Activated CD4-positive, CD25-positive, alpha-beta regulatory T cell treated with anti-CD3 and anti-CD28 coated beads, Interleukin-2, amount 50 U/mL, for 16 hours (primary cell): Measurements from ENCODE around the gene ASAP2.

Experiments
- DNase-seq: peaks from one replicate; pipeline ENCODE4 v3.0.0-alpha.2; 2020; ENCODE audit warnings: low read depth, low spot score

The ASAP2 gene

GRCh38 chr2:9319338-9319715 is 112.7 kb downstream of the ASAP2 start:
- no peak for DNase-seq

DNA sequence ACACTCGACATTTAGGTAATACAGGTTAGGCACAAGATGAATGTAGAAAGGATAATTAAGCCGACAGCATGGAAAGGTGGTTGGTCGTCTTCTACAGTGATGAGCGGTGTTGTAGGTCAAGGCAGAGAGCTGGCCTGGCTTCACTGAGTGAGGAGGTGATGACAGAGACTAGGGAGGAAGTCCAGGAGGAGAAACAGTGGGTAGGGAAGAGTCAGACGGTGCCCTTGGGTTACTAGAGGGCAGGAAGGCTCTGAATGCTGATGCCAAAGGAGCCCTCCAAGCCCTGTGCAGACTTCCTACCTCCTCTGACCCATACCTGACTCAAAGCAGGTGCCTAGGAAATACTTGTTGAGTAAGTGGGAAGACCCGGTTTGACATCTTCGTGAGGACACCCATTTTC is 116.0 kb downstream of the ASAP2 start:
- DNase-seq = no peak

GRCh38 chr2:9325428-9325827 is 118.8 kb downstream of the ASAP2 start:
- DNase-seq = no peak

- no peak for DNase-seq
These were observed 120.4 kb downstream of the ASAP2 start for GRCh38 chr2:9326975-9327374.

DNA sequence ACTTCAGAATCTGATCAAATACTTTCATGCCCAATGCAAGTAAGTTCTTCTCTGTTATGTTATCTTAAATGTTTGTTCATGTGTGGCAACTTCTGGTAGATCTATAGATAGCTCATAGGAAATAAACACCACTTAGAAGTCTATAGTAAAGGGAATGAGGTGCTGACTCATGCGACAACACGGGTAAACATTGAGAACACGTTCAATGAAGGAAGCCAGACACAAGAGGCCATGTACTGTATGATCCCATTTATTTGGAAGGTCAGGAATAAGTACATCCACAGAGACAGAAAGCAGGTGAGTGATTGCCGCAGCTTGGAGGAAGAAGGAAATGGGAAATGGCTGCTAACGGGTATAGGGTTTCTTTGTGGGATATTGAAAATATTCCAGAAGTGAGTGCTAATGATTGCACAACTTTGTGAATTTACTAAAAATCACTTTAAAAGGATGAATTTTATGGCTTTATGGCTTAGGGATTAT is 121.3 kb downstream of the ASAP2 start:
- no peak for DNase-seq

GRCh38 chr2:9328931-9329330 is 122.3 kb downstream of the ASAP2 start:
- DNase-seq = no peak

DNA sequence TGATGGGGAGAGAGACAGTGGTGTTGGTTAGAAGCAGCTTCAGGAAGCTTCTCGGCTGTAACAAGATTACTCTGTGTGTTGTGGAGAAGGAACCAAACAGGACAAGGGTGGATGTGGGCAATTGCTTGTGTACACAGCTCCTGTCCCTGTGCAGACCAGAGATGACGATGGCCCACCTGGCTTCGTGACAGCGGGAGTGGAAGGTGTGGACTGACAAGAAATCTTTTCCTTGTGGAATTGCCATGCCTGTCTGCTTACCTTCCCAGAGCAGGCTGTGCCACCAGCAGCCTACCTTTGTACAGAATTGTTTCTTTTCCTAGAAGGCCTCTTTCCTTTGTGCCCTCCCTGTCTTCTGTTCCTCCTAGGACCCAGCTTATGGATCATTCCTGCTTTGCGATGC is 122.9 kb downstream of the ASAP2 start:
- DNase-seq = no peak

GRCh38 chr2:9330612-9331270 is 124.1 kb downstream of the ASAP2 start:
- DNase-seq = no peak

GRCh38 chr2:9331704-9332103 is 125.1 kb downstream of the ASAP2 start:
- DNase-seq = no peak

DNA sequence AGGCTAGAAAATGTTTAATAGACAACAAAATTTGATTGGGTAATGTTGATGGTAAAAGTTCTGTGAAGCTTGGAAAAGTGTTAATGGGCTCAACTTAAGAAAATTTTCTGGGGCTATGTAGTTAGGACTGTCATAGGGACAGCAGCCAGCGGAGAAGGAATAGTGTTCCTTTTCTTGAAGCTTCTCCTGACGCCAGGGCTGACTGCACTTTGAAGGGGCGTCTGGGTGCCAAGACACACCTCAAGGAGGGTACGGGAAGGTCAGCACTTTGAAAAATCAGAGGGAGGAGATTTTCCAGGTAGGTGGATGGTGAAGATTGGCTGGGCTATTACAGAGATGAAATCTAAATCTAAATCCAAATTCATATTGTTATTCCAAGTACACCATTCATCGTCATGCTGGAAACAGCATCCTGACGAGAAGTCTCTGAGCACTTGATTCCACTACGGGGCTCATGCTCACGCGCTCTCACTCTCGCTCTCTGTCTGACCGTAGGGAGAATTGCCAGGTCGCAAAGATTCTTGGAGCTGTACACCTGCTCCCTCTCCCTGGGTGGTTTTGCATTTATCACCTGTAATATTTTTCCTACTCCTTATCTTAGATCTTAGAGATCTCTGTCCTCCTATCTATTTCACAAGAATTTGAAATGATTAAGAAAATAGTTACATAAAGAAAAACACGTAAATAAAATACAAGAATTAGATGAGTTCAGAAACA is 125.7 kb downstream of the ASAP2 start:
- no peak for DNase-seq

DNA sequence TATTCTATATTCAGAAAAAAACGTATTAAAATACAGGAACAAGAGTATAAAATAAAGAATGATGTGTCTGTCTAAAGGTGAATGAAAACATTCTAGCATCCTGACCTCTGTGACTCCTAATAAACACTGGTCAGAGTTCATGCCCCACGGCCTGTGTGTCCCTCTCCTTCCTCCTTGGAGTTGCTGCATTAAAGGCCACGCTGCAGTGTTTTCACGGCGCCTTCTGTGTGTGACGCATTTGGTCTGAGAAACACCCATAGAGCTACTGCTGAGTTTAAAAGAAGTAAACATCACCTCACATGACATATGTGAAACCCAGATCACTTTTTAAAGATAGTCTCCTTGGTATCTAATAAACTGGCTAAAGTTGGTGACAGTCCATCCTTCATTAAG is 126.2 kb downstream of the ASAP2 start:
- no peak for DNase-seq

- DNase-seq = no peak
These were observed 127.1 kb downstream of the ASAP2 start for GRCh38 chr2:9333591-9334171.

DNA sequence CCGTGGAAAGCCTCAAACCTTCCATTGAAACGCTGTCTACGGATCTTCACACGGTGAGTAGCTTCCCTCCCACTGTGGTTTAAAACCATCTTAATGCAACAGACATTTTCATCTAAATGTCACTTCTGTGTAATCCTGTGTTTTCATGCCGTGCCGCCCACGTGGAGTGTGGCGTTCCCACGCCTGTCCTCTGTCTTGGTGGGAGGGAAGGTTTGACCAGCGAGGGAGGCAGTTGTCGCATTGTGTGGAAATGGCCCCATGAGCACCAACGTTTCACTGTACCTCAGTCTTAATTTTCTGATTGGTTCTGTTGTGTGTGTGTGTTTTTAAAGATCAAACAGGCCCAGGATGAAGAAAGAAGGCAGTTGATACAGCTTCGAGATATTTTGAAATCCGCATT is 128.1 kb downstream of the ASAP2 start:
- no peak for DNase-seq

GRCh38 chr2:9335322-9335832 is 128.8 kb downstream of the ASAP2 start:
- no peak for DNase-seq

- DNase-seq = no peak
These were observed 129.6 kb downstream of the ASAP2 start for GRCh38 chr2:9336241-9336575.

DNA sequence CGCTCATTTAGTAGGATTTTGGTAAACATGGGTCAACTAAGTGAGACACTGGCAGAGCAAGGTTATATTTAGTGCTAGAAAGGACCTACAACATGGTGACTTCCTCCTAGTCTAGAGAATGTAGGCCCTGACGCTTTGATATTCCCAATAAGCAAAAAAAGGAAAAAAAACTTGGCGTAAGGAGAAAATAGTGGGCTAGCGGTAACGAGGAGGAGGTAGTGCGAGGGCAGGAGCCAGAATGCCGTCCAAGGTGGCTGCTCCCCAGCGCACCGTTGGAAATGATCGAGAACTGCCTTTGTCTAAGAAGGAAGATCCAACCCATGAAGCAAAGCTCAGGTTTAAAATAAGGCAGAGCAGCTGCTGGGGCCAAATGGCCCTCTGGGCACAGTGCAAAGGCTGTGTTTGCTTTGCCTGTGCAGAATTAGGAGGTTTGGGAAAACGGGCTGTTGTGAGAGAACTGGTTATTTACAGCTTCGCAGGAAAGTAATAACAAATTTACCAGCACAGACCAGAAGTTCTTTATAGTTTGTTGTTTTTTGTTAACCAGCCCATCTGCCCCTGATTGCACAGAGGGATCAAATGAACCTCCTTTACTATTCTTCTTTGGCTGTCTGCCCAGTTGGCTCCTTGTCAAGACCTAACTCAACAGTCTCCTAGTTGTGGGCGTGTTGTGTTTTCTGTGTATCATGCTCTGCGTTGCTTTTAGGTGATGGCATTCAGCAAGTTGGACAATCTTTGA is 130.1 kb downstream of the ASAP2 start:
- DNase-seq = no peak

- DNase-seq = no peak
These were observed 131.3 kb downstream of the ASAP2 start for GRCh38 chr2:9337901-9338300.

DNA sequence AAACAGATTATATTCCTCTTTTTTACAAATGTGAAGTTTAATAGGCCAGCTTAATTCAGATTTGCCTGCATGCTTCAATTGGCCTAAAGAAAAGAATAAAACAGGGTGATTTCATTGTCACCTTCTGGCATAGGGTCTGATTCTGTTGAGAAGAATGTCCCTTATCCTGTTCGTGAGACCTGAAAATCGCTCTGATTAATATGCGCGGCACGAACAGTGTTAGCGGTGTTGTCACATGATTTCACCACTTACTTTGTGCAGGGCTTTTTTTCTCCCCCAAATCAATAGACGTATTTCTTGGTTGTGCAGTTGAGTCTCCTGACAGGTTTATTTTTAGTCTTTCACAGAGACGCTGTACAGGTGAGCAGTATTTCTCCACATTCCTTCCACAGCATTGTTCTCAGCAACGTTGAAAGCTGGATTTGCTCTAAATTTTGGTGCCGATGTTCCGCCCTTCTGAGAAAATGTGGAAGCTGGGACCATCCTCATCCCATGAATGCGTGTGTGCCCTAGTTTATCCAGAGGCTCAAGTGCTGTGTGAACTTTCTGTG is 134.8 kb downstream of the ASAP2 start:
- DNase-seq = no peak

GRCh38 chr2:9342659-9343058 is 136.0 kb downstream of the ASAP2 start:
- no peak for DNase-seq

DNA sequence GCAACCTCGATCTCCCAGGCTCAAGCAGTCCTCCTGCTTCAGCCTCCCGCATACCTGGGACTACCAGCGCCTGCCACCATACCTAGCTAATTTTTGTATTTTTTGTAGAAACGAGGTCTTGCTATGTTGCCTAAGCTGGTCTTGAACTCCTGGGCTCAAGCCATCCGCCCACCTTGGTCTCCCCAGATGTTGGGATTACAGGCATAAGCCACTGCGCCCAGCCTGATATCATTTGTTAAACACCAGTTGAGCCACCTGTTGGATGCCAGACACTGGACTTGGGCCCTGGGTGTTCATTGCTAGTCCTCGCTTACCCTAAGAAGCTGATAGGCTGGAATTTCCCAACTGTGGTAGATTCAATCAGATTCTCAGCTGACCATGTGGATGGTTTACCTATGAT is 136.9 kb downstream of the ASAP2 start:
- DNase-seq = no peak

DNA sequence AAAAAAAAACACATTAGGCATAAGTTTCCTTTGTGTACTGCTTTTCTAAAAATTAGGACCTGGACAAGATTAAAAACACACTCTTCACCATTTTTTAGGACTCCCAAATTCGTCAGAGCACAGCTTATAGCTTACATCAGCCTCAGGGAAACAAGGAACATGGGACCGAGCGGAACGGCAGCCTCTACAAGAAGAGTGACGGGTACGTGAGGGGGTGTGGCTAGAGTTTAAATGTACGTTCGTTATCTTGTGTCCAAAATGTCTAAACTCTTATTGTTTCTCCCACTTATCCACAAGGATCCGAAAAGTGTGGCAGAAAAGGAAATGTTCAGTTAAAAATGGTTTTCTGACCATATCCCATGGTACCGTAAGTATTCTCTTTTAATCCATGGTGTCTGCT is 137.8 kb downstream of the ASAP2 start:
- no peak for DNase-seq

GRCh38 chr2:9345343-9345742 is 138.7 kb downstream of the ASAP2 start:
- no peak for DNase-seq
